RWPE1 (cell line): ENCODE results near the gene NUDT8.
A peak's percentile ranks its signal among the peaks of the same experiment; 100 is the strongest.
"Not testable (repeated sequence)": the region's sequence is repeated elsewhere in the genome, so short reads cannot be mapped to it uniquely, and the experiment has no call there.

Source experiments
- CTCF ChIA-PET: fragments of 350-600 bp; sonication (Branson Sonifier 250); formaldehyde crosslinking; extraction: SDS; loops from one replicate; lab custom pipeline; 2021; lab: Yijun Ruan, JAX
- POLR2A ChIA-PET: fragments of 400-600 bp; formaldehyde crosslinking; extraction: SDS; loops from one replicate; lab custom pipeline; 2020; ENCODE audit warnings: antibody characterized with exemption; ENCODE audit not compliant: low non-redundant PET; lab: Yijun Ruan, JAX
- DNase-seq: peaks from one replicate; pipeline ENCODE4 v3.0.0; 2012; ENCODE audit warnings: low spot score
- H3K27ac ChIP-seq: fragments of 450-650 bp; 2 replicates; pipeline ENCODE4 v1.5.1; 2017
- TF ChIP-seq, protein P1 (sequence below): fragments of 450-650 bp; conservative IDR thresholded peaks from 2 replicates; pipeline ENCODE4 v1.5.1; 2017; ENCODE audit warnings: low read depth, mild to moderate bottlenecking

The NUDT8 gene

DNA sequence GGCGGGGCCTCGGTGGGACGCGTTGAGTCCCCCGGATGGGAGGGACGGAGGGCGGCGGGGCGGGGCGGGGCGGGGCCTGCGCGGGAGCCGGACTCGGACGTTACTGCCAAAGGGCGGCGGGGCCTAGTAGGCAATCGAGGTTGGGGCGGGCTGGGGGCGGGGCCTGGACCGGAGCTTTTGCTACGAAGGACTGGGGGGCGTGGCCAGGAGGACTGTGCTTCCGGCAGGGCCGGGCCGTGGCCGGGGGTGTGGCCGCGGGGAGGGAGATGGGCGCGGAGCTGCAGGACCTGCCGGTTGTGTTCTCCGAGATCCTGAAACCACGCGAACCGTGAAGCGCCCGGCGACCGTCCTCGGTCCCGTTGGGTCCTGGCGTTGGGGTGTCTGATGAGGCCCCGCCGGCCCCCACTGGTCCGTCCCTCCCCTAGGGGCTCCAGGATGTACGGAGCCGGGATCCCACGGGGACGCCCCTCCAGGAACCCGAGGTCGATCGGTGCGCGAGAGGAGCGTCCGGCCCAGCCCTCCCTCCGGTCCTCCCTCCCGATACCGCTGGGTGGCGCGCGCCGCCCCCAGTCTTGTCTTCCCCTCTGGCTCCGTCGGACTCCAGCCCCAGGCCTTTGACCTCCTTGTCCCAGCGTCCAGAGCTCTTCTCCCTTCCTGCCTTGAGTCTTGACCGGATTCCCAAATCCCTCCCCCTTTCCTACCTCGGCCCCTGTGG lies 648 bp upstream of the NUDT8 start:
- peak overlapping the region; percentile 88 for H3K27ac ChIP-seq
- ChIA-PET POLR2A (interaction anchor here (0.5 to 1.5 kb wide), 4 partner anchors 23 to 138 kb away, joined by 3 to 5 read pairs (median 4); no protein-coding TSS in a partner anchor), CTCF (interaction anchor here (0.5 to 3.3 kb wide), 14 partner anchors 13 to 673 kb away, joined by 3 to 15 read pairs (median 4); partner anchors contain the start of gene ALDH3B2)
- TF ChIP-seq, protein P1, sequence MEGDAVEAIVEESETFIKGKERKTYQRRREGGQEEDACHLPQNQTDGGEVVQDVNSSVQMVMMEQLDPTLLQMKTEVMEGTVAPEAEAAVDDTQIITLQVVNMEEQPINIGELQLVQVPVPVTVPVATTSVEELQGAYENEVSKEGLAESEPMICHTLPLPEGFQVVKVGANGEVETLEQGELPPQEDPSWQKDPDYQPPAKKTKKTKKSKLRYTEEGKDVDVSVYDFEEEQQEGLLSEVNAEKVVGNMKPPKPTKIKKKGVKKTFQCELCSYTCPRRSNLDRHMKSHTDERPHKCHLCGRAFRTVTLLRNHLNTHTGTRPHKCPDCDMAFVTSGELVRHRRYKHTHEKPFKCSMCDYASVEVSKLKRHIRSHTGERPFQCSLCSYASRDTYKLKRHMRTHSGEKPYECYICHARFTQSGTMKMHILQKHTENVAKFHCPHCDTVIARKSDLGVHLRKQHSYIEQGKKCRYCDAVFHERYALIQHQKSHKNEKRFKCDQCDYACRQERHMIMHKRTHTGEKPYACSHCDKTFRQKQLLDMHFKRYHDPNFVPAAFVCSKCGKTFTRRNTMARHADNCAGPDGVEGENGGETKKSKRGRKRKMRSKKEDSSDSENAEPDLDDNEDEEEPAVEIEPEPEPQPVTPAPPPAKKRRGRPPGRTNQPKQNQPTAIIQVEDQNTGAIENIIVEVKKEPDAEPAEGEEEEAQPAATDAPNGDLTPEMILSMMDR = peak; percentile 80
- DNase-seq = peak; percentile 96

DNA sequence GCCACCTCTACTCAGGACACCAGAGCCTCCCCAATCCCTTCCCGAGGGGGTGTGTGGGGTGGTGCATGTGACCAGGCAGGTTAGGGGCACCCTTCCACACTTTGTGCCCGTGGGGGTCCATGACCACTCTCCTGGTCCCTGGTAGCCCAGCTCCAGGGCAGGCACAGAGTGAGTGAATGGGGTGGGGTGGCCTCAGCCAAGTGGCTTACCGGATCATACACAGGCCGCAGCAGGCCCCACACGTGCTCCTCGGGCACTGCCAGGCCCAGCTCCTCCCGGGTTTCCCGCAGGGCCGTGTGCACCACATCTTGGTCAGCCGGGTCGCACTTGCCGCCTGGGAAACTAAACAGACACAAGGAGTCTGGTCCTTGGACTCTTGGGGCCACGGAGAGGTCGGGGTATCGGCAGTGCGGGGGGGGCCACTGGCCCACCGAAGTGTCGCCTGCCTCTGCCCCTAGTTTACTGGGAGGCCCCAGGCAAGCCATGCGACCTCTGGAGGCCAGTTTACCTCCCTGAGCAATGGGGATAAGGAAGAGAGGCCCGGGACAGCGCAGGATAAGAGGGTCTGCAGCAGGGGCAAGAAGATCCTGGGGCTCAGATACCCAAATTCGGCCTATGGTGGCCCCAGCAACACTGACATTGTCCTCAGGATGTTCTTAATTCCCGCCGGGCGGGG lies 889 bp downstream of the NUDT8 start:
- no peak for DNase-seq
- ChIA-PET CTCF (interaction anchor here (0.6 to 3.3 kb wide), 16 partner anchors 11 to 608 kb away, joined by 3 to 15 read pairs (median 5); partner anchors contain the start of gene ALDH3B2), POLR2A (interaction anchor here (0.8 to 1.5 kb wide), 2 partner anchors 44 to 382 kb away, joined by 3 to 5 read pairs; no protein-coding TSS in a partner anchor)
- TF ChIP-seq, protein P1 = no peak
- peak overlapping the region; percentile 88 for H3K27ac ChIP-seq

DNA sequence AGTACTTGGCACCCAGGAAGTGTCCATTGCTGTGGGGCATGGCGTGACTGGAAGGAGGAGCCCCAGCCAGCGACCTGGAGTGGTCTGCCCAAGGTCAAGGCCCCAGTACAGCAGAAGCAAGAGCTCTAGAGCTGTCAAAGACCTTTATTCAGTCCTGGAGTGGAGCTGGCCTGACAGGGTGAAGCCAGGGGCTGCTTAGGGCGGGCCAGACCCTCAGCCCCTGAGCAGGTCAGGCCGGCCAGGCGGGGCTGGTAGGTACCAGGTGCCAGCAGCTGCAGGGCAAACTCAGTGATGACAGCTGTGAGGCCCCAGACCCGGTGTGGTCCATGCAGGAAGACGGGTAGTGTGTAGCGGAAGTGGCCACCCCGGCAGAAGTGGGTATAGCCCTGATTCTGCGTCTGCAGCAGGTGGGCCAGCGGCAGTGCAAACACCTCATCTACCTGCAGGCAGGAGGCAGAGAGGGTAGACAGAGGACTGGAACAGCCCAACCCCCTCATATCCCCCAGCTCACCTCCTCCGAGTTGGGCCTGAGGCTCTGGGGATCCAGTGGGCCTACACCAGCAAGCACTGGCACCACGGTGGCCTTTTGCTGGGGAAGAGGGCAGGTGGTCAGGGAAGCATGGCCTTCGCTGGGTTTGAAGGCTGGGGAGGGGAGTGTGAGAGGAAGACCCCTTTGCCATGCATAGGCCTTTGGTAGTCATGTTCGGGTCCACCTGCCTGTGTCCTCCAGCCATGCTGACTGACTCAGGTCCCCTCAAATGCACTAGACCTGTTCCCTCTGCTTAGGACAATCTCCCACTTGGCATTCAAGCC lies 1.7 kb downstream of the NUDT8 start:
- TF ChIP-seq, protein P1 = no peak
- DNase-seq = no peak
- ChIA-PET POLR2A (no interaction called here), CTCF (interaction anchor here (0.8 to 3.3 kb wide), 5 partner anchors 14 to 56 kb away, joined by 3 to 15 read pairs (median 6); no protein-coding TSS in a partner anchor)
- H3K27ac ChIP-seq = peak overlapping the region; percentile 88

DNA sequence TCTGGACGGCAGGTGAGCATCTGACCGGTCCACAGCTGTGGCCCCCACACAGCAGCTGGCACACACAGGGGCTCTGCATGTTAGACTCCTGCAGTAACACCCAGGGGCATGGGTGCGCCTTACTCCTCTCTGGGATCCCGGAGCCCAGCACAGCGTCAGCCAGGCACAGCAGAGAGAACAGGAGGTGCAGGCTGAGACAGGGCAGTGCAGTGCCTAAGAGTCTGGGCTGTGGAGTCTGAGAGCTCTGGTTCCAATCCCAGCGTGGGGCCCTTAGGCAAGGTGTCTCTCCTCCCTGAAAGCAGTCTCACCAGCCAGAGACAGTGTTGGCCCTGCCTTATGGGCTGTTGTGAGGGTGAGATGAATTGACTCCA lies 2.3 kb downstream of the NUDT8 start:
- no peak for DNase-seq
- POLR2A ChIA-PET = no interaction called here
- H3K27ac ChIP-seq = peak overlapping the region; percentile 88
- TF ChIP-seq, protein P1 = no peak
- CTCF ChIA-PET = interaction anchor here (0.8 to 3.3 kb wide), 2 partner anchors 13 to 87 kb away, joined by 3 to 15 read pairs; no protein-coding TSS in a partner anchor

DNA sequence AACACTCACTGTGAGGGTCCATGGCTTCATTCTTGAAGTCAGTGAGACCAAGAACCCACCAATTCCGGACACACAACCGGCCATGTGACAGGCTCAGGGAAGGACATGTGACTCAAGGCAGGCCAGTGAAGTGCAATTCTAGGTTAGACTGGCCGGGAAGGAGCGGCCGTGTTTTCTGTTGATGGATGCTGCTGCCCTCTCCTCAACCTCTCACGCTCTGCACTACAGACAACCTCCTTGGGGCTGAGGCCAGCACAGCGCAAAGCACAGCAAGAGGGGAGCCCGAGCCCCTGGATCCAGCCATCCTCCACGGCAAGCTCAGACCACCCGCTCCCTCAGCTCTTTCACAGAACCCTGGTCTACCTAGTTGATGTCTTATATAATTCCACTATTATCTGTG lies 2.8 kb downstream of the NUDT8 start:
- DNase-seq = no peak
- TF ChIP-seq, protein P1 = no peak
- ChIA-PET POLR2A (no interaction called here), CTCF (interaction anchor here (0.8 kb wide), 2 partner anchors 12 to 87 kb away, joined by 3 read pairs; no protein-coding TSS in a partner anchor)
- peak overlapping the region; percentile 88; the same call in 1 of the 2 replicates for H3K27ac ChIP-seq

DNA sequence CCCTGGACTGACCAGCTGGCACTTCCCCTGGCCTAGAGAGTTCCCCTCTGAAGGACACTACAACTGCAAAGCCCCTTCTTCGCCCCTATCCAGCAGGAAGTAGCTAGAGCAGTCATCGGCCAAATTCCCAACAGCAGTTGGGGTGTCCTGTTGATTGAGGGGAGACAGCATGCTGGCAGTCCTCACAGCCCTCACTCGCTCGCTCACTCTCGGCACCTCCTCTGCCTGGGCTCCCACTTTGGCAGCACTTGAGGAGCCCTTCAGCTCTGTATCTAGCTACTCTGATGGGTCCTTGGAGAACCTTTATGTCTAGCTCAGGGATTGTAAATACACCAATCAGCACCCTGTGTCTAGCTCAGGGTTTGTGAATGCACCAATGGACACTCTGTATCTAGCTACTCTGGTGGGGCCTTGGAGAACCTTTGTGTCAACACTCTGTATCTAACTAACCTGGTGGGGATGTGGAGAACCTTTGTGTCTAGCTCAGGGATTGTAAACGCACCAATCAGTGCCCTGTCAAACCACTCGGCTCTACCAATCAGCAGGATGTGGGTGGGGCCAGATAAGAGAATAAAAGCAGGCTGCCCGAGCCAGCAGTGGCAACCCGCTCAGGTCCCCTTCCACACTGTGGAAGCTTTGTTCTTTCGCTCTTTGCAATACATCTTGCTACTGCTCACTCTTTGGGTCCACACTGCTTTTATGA lies 3.5 kb downstream of the NUDT8 start:
- CTCF ChIA-PET = interaction anchor here (0.8 kb wide), 2 partner anchors 12 to 88 kb away, joined by 3 read pairs; no protein-coding TSS in a partner anchor
- H3K27ac ChIP-seq, POLR2A ChIA-PET: not testable (repeated sequence)

DNA sequence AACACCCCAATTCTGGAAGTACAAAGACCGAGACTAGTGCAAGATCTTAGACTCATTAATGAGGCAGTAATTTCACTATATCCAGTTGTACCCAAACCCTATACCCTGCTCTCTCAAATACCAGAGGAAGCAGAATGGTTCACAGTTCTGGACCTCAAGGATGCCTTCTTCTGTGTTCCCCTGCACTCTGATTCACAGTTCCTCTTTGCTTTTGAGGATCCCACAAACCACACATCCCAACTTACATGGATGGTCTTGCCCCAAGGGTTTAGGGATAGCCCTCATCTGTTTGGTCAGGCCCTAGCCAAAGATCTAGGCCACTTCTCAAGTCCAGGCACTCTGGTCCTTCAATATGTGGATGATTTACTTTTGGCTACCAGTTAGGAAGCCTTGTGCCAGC lies 5.9 kb downstream of the NUDT8 start:
- CTCF ChIA-PET, POLR2A ChIA-PET, DNase-seq, H3K27ac ChIP-seq: not testable (repeated sequence)

More for the DNA sequence above, 3.5 kb downstream of the NUDT8 start:
- not testable (repeated sequence) for DNase-seq

DNA sequence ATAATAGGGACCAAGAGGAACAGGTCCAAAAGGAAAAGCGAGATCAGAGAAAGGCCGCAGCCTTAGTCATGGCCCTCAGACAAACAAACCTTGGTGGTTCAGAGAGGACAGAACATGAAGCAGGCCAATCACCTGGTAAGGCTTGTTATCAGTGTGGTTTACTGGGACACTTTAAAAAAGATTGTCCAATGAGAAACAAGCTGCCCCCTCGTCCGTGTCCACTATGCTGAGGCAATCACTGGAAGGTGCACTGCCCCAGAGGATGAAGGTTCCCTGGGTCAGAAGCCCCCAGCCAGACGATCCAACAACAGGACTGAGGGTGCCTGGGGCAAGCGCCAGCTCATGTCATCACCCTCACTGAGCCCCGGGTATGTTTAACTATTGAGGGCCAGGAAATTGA lies 6.8 kb downstream of the NUDT8 start:
- DNase-seq, POLR2A ChIA-PET, CTCF ChIA-PET: not testable (repeated sequence)

DNA sequence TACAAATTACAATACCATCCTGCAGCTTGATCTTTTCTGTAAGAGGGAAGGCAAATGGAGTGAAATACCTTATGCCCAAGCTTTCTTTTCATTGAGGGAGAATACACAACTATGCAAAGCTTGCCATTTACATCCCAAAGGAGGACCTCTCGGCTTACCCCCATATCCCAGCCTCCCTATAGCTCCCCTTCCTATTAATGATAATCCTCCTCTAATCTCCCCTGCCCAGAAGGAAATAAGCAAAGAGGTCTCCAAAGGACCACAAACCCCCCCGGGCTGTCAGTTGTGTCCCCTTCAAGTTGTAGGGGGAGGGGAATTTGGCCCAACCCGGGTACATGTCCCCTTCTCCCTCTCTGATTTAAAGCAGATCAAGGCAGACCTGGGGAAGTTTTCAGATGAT lies 7.8 kb downstream of the NUDT8 start:
- H3K27ac ChIP-seq, CTCF ChIA-PET, POLR2A ChIA-PET, DNase-seq: not testable (repeated sequence)

More for the DNA sequence above, 6.8 kb downstream of the NUDT8 start:
- not testable (repeated sequence) for H3K27ac ChIP-seq
